Neural cell (in vitro differentiated cells): ENCODE measurements around the gene HOMER2. TPM values are rescaled to one million over a fixed set of nuclear protein-coding genes. Genes with fewer than 3 reads are reported as not detected.
"Not testable (repeated sequence)": the region's sequence is repeated elsewhere in the genome, so short reads cannot be mapped to it uniquely, and the experiment has no call there.

Experiments used
- H2AFZ ChIP-seq: fragments of 200-600, 300-800 bp; sonication (generic), shearing (Covaris generic); 2 replicates; pipeline ENCODE4 v1.6.0; 2014; ENCODE audit warnings: low read depth, mild to moderate bottlenecking, antibody characterized with exemption, low read length, moderate library complexity
- H3F3A ChIP-seq: fragments of 200-600 bp; shearing (Covaris generic); 2 replicates; pipeline ENCODE4 v1.6.1; 2016; ENCODE audit warnings: mild to moderate bottlenecking, moderate library complexity, mixed read lengths, antibody characterized with exemption, low read length; ENCODE audit not compliant: insufficient read depth, poor library complexity, severe bottlenecking
- H3K27ac ChIP-seq: fragments of 200-600, 300-800 bp; sonication (generic), shearing (Covaris generic); 2 replicates; pipeline ENCODE4 v1.5.1; 2014; ENCODE audit warnings: mild to moderate bottlenecking, low read length, moderate library complexity
- H3K27me3 ChIP-seq: fragments of 300-800, 200-600 bp; sonication (generic), shearing (Covaris generic); 2 replicates; pipeline ENCODE4 v1.6.0; 2014; ENCODE audit warnings: mild to moderate bottlenecking, low read depth, low read length, moderate library complexity; ENCODE audit not compliant: insufficient read depth
- H3K36me3 ChIP-seq: fragments of 300-800, 200-600 bp; sonication (generic), shearing (Covaris generic); 2 replicates; pipeline ENCODE4 v1.5.1; 2014; ENCODE audit warnings: mild to moderate bottlenecking, antibody characterized with exemption, low read length, moderate library complexity; ENCODE audit not compliant: insufficient read depth
- H3K4me2 ChIP-seq: fragments of 300-800, 200-600 bp; sonication (generic), shearing (Covaris generic); 2 replicates; pipeline ENCODE4 v1.6.0; 2014; ENCODE audit warnings: mild to moderate bottlenecking, low read length
- H3K4me3 ChIP-seq: fragments of 300-800, 200-600 bp; sonication (generic), shearing (Covaris generic); 2 replicates; pipeline ENCODE4 v1.5.1; 2014; ENCODE audit warnings: mild to moderate bottlenecking, low read length, moderate library complexity
- H3K79me2 ChIP-seq: fragments of 200-600 bp; shearing (Covaris generic); replicated peaks from 2 replicates; pipeline ENCODE4 v1.6.0; 2014; ENCODE audit warnings: mild to moderate bottlenecking, low read length, moderate library complexity; ENCODE audit not compliant: insufficient read depth
- H3K9ac ChIP-seq: fragments of 300-800, 200-600 bp; sonication (generic), shearing (Covaris generic); 2 replicates; pipeline ENCODE4 v1.6.1; 2016; ENCODE audit warnings: mild to moderate bottlenecking, low read length, mixed read lengths
- H3K9me2 ChIP-seq: fragments of 200-600 bp; shearing (Covaris generic); 2 replicates; pipeline ENCODE4 v1.6.1; 2016; ENCODE audit warnings: mild to moderate bottlenecking, low read length, mixed read lengths; ENCODE audit not compliant: insufficient read depth
- H3K9me3 ChIP-seq: fragments of 200-600, 300-800 bp; sonication (generic), shearing (Covaris generic); 2 replicates; pipeline ENCODE4 v1.6.1; 2016; ENCODE audit warnings: mild to moderate bottlenecking, mixed run types, low read length, moderate library complexity, mixed read lengths
- H4K20me1 ChIP-seq: fragments of 200-600 bp; shearing (Covaris generic); 2 replicates; pipeline ENCODE4 v1.6.1; 2016; ENCODE audit warnings: mild to moderate bottlenecking, mixed run types; ENCODE audit not compliant: insufficient read depth
- EP300 ChIP-seq: fragments of 450-650 bp; conservative IDR thresholded peaks from 2 replicates; pipeline ENCODE4 v1.6.1; 2014; ENCODE audit warnings: antibody characterized with exemption, mild to moderate bottlenecking, moderate library complexity; ENCODE audit not compliant: poor library complexity, severe bottlenecking
- EZH2 ChIP-seq: fragments of 200-600, 300-800 bp; shearing (Covaris generic), sonication (generic); IDR thresholded peaks from 2 replicates; pipeline ENCODE4 v1.6.1; 2014; ENCODE audit warnings: antibody characterized with exemption, low read length, borderline replicate concordance, mild to moderate bottlenecking; ENCODE audit not compliant: insufficient read depth, poor library complexity, severe bottlenecking
- MXI1 ChIP-seq: fragments of 450-650 bp; conservative IDR thresholded peaks from 2 replicates; pipeline ENCODE4 v1.6.1; 2014; ENCODE audit warnings: antibody characterized with exemption, mild to moderate bottlenecking; ENCODE audit not compliant: poor library complexity, severe bottlenecking
- POLR2AphosphoS5 ChIP-seq: IDR thresholded peaks from 2 replicates; pipeline ENCODE4 v1.6.1; 2012
- RAD21 ChIP-seq: fragments of 450-650 bp; conservative IDR thresholded peaks from 2 replicates; pipeline ENCODE4 v1.6.1; 2014; ENCODE audit warnings: antibody characterized with exemption, mild to moderate bottlenecking, moderate library complexity
- TAF1 ChIP-seq: IDR thresholded peaks from 2 replicates; pipeline ENCODE4 v1.6.1; 2012; ENCODE audit warnings: low read depth
- polyA plus RNA-seq: library from polyadenylated mRNA; depleted of rRNA; stranded (reverse); fragments of >200 nt; gene quantifications from 2 replicates; pipeline ENCODE4 v1.2.3, GENCODE V29; 2014
- TF ChIP-seq, protein P1 (sequence below): IDR thresholded peaks from 2 replicates; pipeline ENCODE4 v1.6.1; 2012; ENCODE audit warnings: borderline replicate concordance

Gene HOMER2
- polyA plus RNA-seq, 1 donor from 2014 or later: 21.7 TPM

DNA sequence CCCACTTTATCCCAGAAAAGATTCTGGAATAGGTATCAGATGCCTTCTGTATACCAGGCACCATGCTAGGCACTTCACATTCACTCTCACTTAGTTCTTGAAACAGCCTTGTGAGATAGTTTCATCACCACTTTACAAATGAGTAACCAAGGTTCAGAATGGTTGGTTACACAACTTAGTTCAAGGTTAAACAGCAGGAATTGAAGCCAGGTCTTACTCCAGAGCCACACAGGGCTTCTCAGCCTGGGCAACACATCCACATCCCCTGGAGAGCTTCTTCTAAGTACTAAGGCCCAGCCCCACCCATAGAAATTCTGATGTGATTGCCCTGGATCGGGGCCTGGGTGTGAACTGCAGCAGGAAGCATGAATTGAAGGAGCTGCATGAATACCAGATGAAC, 124.4 kb downstream of the HOMER2 start:
- Histone ChIP-seq H3K4me2 (no peak overlapping the region), H3K27me3 (no peaks in the 10 kb centered on the region), H3K9me3 (no peaks in the 10 kb centered on the region), H3K27ac (no peak overlapping the region), H3F3A (no peaks in the 10 kb centered on the region), H3K79me2 (no peaks in the 10 kb centered on the region), H3K9me2 (no peaks in the 10 kb centered on the region), H3K4me3 (no peak overlapping the region), H2AFZ (no peak overlapping the region), H3K36me3 (no peaks in the 10 kb centered on the region), H4K20me1 (no peaks in the 10 kb centered on the region), H3K9ac (no peak overlapping the region)
- TF ChIP-seq EZH2: no peak
- TF ChIP-seq, protein P1, sequence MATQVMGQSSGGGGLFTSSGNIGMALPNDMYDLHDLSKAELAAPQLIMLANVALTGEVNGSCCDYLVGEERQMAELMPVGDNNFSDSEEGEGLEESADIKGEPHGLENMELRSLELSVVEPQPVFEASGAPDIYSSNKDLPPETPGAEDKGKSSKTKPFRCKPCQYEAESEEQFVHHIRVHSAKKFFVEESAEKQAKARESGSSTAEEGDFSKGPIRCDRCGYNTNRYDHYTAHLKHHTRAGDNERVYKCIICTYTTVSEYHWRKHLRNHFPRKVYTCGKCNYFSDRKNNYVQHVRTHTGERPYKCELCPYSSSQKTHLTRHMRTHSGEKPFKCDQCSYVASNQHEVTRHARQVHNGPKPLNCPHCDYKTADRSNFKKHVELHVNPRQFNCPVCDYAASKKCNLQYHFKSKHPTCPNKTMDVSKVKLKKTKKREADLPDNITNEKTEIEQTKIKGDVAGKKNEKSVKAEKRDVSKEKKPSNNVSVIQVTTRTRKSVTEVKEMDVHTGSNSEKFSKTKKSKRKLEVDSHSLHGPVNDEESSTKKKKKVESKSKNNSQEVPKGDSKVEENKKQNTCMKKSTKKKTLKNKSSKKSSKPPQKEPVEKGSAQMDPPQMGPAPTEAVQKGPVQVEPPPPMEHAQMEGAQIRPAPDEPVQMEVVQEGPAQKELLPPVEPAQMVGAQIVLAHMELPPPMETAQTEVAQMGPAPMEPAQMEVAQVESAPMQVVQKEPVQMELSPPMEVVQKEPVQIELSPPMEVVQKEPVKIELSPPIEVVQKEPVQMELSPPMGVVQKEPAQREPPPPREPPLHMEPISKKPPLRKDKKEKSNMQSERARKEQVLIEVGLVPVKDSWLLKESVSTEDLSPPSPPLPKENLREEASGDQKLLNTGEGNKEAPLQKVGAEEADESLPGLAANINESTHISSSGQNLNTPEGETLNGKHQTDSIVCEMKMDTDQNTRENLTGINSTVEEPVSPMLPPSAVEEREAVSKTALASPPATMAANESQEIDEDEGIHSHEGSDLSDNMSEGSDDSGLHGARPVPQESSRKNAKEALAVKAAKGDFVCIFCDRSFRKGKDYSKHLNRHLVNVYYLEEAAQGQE: no peak
- no peak for TF ChIP-seq EP300
- no peak for TF ChIP-seq TAF1
- TF ChIP-seq MXI1: no peak
- no peak for TF ChIP-seq POLR2AphosphoS5
- TF ChIP-seq RAD21: no peak

GRCh38 chr15:82823049-82823448, 129.5 kb downstream of the HOMER2 start:
- Histone ChIP-seq H4K20me1 (no peaks in the 10 kb centered on the region), H3K9me3 (no peaks in the 10 kb centered on the region), H3F3A (no peaks in the 10 kb centered on the region), H3K27me3 (no peaks in the 10 kb centered on the region), H3K27ac (no peak overlapping the region), H3K9me2 (no peaks in the 10 kb centered on the region), H3K79me2 (no peaks in the 10 kb centered on the region), H2AFZ (no peak overlapping the region), H3K9ac (no peak overlapping the region), H3K4me3 (no peak overlapping the region), H3K4me2 (no peak overlapping the region), H3K36me3 (no peaks in the 10 kb centered on the region)
- TF ChIP-seq POLR2AphosphoS5 (no peak), EP300 (no peak), RAD21 (no peak)
- TF ChIP-seq, protein P1: no peak

GRCh38 chr15:82821851-82822250, 130.7 kb downstream of the HOMER2 start:
- not testable (repeated sequence) for H3K79me2 ChIP-seq, H3K27ac ChIP-seq, H3K36me3 ChIP-seq, H3K4me2 ChIP-seq, H3K9me2 ChIP-seq, H3K9ac ChIP-seq, H3K4me3 ChIP-seq, H4K20me1 ChIP-seq, H2AFZ ChIP-seq, H3K27me3 ChIP-seq, H3F3A ChIP-seq, H3K9me3 ChIP-seq

- H3K27me3 ChIP-seq, H3K9ac ChIP-seq, H3K4me3 ChIP-seq, H3K36me3 ChIP-seq, H3F3A ChIP-seq, H4K20me1 ChIP-seq, H3K27ac ChIP-seq, H3K9me2 ChIP-seq, H3K4me2 ChIP-seq, H2AFZ ChIP-seq, H3K79me2 ChIP-seq, H3K9me3 ChIP-seq: not testable (repeated sequence)
Measured at GRCh38 chr15:82821396-82821795, 131.1 kb downstream of the HOMER2 start.
